HEK293 (cell line): ENCODE data around the gene ISY1.

ENCODE experiments used
- CTCF ChIA-PET: fragments of 350-600 bp; formaldehyde crosslinking; extraction: SDS; loops from one replicate; lab custom pipeline; 2021; ENCODE audit warnings: antibody characterized with exemption; lab: Yijun Ruan, JAX
- POLR2A ChIA-PET: fragments of 300-600 bp; formaldehyde crosslinking; extraction: SDS; loops from one replicate; lab custom pipeline; 2020; ENCODE audit warnings: antibody characterized with exemption, inconsistent platforms; lab: Yijun Ruan, JAX
- H3K27ac ChIP-seq: fragments of 200-500 bp; sonication (Bioruptor generic); 2 replicates; pipeline ENCODE4 v1.5.1; 2014; ENCODE audit warnings: low read depth, low read length, control low read depth, inconsistent platforms; ENCODE audit errors: extremely low read depth
- H3K36me3 ChIP-seq, 2 experiments: fragments of 200-500 bp in 1 of 2; sonication (Bioruptor generic) in 1 of 2; 1 replicate in 1 of 2; 2 replicates in 1 of 2; pipeline ENCODE4 v1.5.1; 2014 to 2017; ENCODE audit warnings: inconsistent platforms in 2 of 2, low read length in 2 of 2; ENCODE audit not compliant: control insufficient read depth in 2 of 2, insufficient read depth in 1 of 2
- H3K4me1 ChIP-seq: fragments of 200-500 bp; sonication (Bioruptor generic); 2 replicates; pipeline ENCODE4 v1.5.1; 2014; ENCODE audit warnings: mild to moderate bottlenecking, low read length, inconsistent platforms; ENCODE audit not compliant: control insufficient read depth, insufficient read depth
- H3K4me3 ChIP-seq: 2 replicates; pipeline ENCODE4 v1.5.1; 2011; ENCODE audit warnings: low read depth, mild to moderate bottlenecking, control low read depth, low read length, moderate library complexity
- H3K9me3 ChIP-seq: fragments of 200-500 bp; sonication (Bioruptor generic); 2 replicates; pipeline ENCODE4 v1.5.1; 2014; ENCODE audit warnings: low read depth, low read length, inconsistent platforms; ENCODE audit not compliant: control insufficient read depth, insufficient read depth
- BCL6B ChIP-seq: fragments of 450-650 bp; formaldehyde crosslinking; IDR thresholded peaks from 2 replicates; pipeline ENCODE4 v1.5.1; 2017; ENCODE audit warnings: missing biosample characterization, missing genetic modification characterization
- GLI4 ChIP-seq: fragments of 450-650 bp; formaldehyde crosslinking; IDR thresholded peaks from 2 replicates; pipeline ENCODE4 v1.5.1; 2016; ENCODE audit warnings: missing biosample characterization, missing genetic modification characterization
- HOXA7 ChIP-seq: sonication (generic); formaldehyde crosslinking; IDR thresholded peaks from 2 replicates; pipeline ENCODE4 v1.8.1; 2022; ENCODE audit warnings: missing genetic modification reagents, borderline replicate concordance
- KLF1 ChIP-seq: fragments of 450-650 bp; formaldehyde crosslinking; IDR thresholded peaks from 2 replicates; pipeline ENCODE4 v1.5.1; 2016; ENCODE audit warnings: missing biosample characterization, missing genetic modification characterization
- SCRT2 ChIP-seq: fragments of 450-650 bp; formaldehyde crosslinking; IDR thresholded peaks from 2 replicates; pipeline ENCODE4 v1.5.1; 2016; ENCODE audit warnings: missing biosample characterization, missing genetic modification characterization
- SETDB1 ChIP-seq: IDR thresholded peaks from one replicate; pipeline ENCODE4 v1.6.1; 2017; ENCODE audit warnings: mild to moderate bottlenecking, low read length, moderate library complexity, mixed read lengths; ENCODE audit not compliant: insufficient read length
- YY1 ChIP-seq: fragments of 450-650 bp; formaldehyde crosslinking; IDR thresholded peaks from 2 replicates; pipeline ENCODE4 v1.5.1; 2018; ENCODE audit warnings: missing biosample characterization, missing genetic modification characterization
- YY2 ChIP-seq: fragments of 450-650 bp; formaldehyde crosslinking; IDR thresholded peaks from 2 replicates; pipeline ENCODE4 v1.5.1; 2016; ENCODE audit warnings: missing biosample characterization, missing genetic modification characterization
- ZFP3 ChIP-seq: fragments of 450-650 bp; formaldehyde crosslinking; IDR thresholded peaks from 2 replicates; pipeline ENCODE4 v1.5.1; 2016; ENCODE audit warnings: low read depth, missing biosample characterization, missing genetic modification characterization
- ZNF133 ChIP-seq: fragments of 450-650 bp; formaldehyde crosslinking; IDR thresholded peaks from 2 replicates; pipeline ENCODE4 v1.5.1; 2016; ENCODE audit warnings: missing biosample characterization, missing genetic modification characterization
- ZNF138 ChIP-seq: fragments of 450-650 bp; formaldehyde crosslinking; IDR thresholded peaks from 2 replicates; pipeline ENCODE4 v1.5.1; 2016; ENCODE audit warnings: missing biosample characterization, missing genetic modification characterization, borderline replicate concordance
- ZNF148 ChIP-seq: fragments of 450-650 bp; formaldehyde crosslinking; IDR thresholded peaks from 2 replicates; pipeline ENCODE4 v1.5.0; 2017; ENCODE audit warnings: missing biosample characterization, missing genetic modification characterization, borderline replicate concordance
- ZNF19 ChIP-seq: fragments of 450-650 bp; formaldehyde crosslinking; IDR thresholded peaks from 2 replicates; pipeline ENCODE4; 2016; ENCODE audit warnings: missing biosample characterization, missing genetic modification characterization, low read depth
- ZNF280D ChIP-seq: fragments of 450-650 bp; formaldehyde crosslinking; IDR thresholded peaks from 2 replicates; pipeline ENCODE4 v1.5.1; 2016; ENCODE audit warnings: missing biosample characterization, missing genetic modification characterization
- ZNF302 ChIP-seq: fragments of 450-650 bp; formaldehyde crosslinking; IDR thresholded peaks from 2 replicates; pipeline ENCODE4 v1.5.1; 2016; ENCODE audit warnings: missing biosample characterization, missing genetic modification characterization, low read depth
- ZNF324 ChIP-seq: fragments of 450-650 bp; formaldehyde crosslinking; IDR thresholded peaks from 2 replicates; pipeline ENCODE4 v1.5.1; 2016; ENCODE audit warnings: missing biosample characterization, missing genetic modification characterization
- ZNF521 ChIP-seq: fragments of 450-650 bp; formaldehyde crosslinking; IDR thresholded peaks from 2 replicates; pipeline ENCODE4 v1.5.1; 2017; ENCODE audit warnings: missing biosample characterization, mild to moderate bottlenecking, missing genetic modification characterization
- ZNF580 ChIP-seq: fragments of 450-650 bp; formaldehyde crosslinking; IDR thresholded peaks from 2 replicates; pipeline ENCODE4 v1.5.1; 2016; ENCODE audit warnings: missing biosample characterization, missing genetic modification characterization
- ZNF600 ChIP-seq: fragments of 450-650 bp; formaldehyde crosslinking; IDR thresholded peaks from 2 replicates; pipeline ENCODE4 v1.5.1; 2016; ENCODE audit warnings: missing biosample characterization, missing genetic modification characterization
- ZNF645 ChIP-seq: fragments of 450-650 bp; formaldehyde crosslinking; IDR thresholded peaks from 2 replicates; pipeline ENCODE4; 2016; ENCODE audit warnings: missing biosample characterization, missing genetic modification characterization
- ZNF707 ChIP-seq: fragments of 450-650 bp; formaldehyde crosslinking; IDR thresholded peaks from 2 replicates; pipeline ENCODE4 v1.5.1; 2016; ENCODE audit warnings: missing biosample characterization, missing genetic modification characterization
- ZNF776 ChIP-seq: fragments of 450-650 bp; formaldehyde crosslinking; IDR thresholded peaks from 2 replicates; pipeline ENCODE4 v1.5.0; 2017; ENCODE audit warnings: missing biosample characterization, missing genetic modification characterization, borderline replicate concordance
- ZNF792 ChIP-seq: fragments of 450-650 bp; formaldehyde crosslinking; IDR thresholded peaks from 2 replicates; pipeline ENCODE4 v1.5.1; 2016; ENCODE audit warnings: missing biosample characterization, missing genetic modification characterization
- ZSCAN4 ChIP-seq: fragments of 450-650 bp; formaldehyde crosslinking; IDR thresholded peaks from 2 replicates; pipeline ENCODE4 v1.5.1; 2017; ENCODE audit warnings: missing biosample characterization, missing genetic modification characterization
- ZXDB ChIP-seq: fragments of 450-650 bp; formaldehyde crosslinking; IDR thresholded peaks from 2 replicates; pipeline ENCODE4 v1.5.1; 2016; ENCODE audit warnings: missing biosample characterization, missing genetic modification characterization

The ISY1 gene

GRCh38 chr3:129132097-129132866, 28.6 kb downstream of the ISY1 start:
- POLR2A ChIA-PET: no interaction called here
- H3K36me3 ChIP-seq: peaks cover 3 to 72% of the 10 kb centered on the region in 2 experiments; a peak in 2 of 3 replicates
- H3K27ac ChIP-seq: no peak overlapping the region
- no peak overlapping the region for H3K4me3 ChIP-seq
- TF ChIP-seq ZNF776 (no peak), ZNF580 (tag by site-specific recombination) (no peak), YY2 (tag by site-specific recombination) (no peak), ZSCAN4 (tag by site-specific recombination) (no peak), SCRT2 (no peak), SETDB1 (no peak), ZNF324 (tag by site-specific recombination) (no peak), ZNF280D (tag by site-specific recombination) (no peak), ZNF133 (tag by site-specific recombination) (no peak), ZFP3 (tag by site-specific recombination) (no peak), ZNF19 (no peak), ZNF792 (no peak), ZNF521 (tag by site-specific recombination) (no peak), ZXDB (tag by site-specific recombination) (no peak), YY1 (no peak), HOXA7 (no peak), KLF1 (no peak)
- CTCF ChIA-PET: interaction anchor here (1.1 kb wide), 1 partner anchor 79 kb away, joined by 3 read pairs; no protein-coding TSS in a partner anchor
- no peaks in the 10 kb centered on the region for H3K4me1 ChIP-seq
- no peaks in the 10 kb centered on the region for H3K9me3 ChIP-seq

- Histone ChIP-seq H3K9me3 (no peaks in the 10 kb centered on the region), H3K4me1 (no peaks in the 10 kb centered on the region), H3K4me3 (no peak overlapping the region), H3K36me3 (peaks cover 0 to 78% of the 10 kb centered on the region in 2 experiments; a peak in 2 of 3 replicates), H3K27ac (no peak overlapping the region)
- ChIA-PET CTCF (interaction anchor here (1.1 kb wide), 2 partner anchors 78 to 161 kb away, joined by 3 read pairs; no protein-coding TSS in a partner anchor), POLR2A (no interaction called here)
- no peak for TF ChIP-seq ZNF148 (tag by site-specific recombination)
- no peak for TF ChIP-seq ZNF302 (tag by site-specific recombination)
- no peak for TF ChIP-seq ZNF600 (tag by site-specific recombination)
- TF ChIP-seq BCL6B (tag by site-specific recombination): no peak
- no peak for TF ChIP-seq GLI4 (tag by site-specific recombination)
- no peak for TF ChIP-seq ZNF138
- TF ChIP-seq ZNF707 (tag by site-specific recombination): no peak
- no peak for TF ChIP-seq ZNF645 (tag by site-specific recombination)
Observed at GRCh38 chr3:129131465-129132088, 29.3 kb downstream of the ISY1 start.
